Activated B cell treated with CpG ODN at 0.5 μM for 24 hours (primary cell): Measurements from ENCODE around the gene TMEM140. TPM values are rescaled to one million over a fixed set of nuclear protein-coding genes. Genes with fewer than 3 reads are reported as not detected.

Source experiments
- ATAC-seq: fragments of 200-7000 bp; cut with Tn5 transposase; one replicate; pipeline ENCODE4 v1.10.0; 2021; ENCODE audit warnings: low read depth, mild to moderate bottlenecking, moderate library complexity
- CTCF ChIA-PET: fragments of 350-600 bp; sonication (Branson Sonifier 250); formaldehyde crosslinking; loops from one replicate; lab custom pipeline; 2021; ENCODE audit warnings: antibody characterized with exemption; lab: Charles Lee
- POLR2A ChIA-PET: fragments of 350-600 bp; sonication (Branson Sonifier 250); formaldehyde crosslinking; loops from one replicate; lab custom pipeline; 2021; ENCODE audit warnings: antibody characterized with exemption; lab: Charles Lee
- DNase-seq: peaks from one replicate; pipeline ENCODE4 v3.0.0; 2022
- H3K27ac Mint-ChIP-seq: one replicate; pipeline ENCODE4 v1.8.0; 2020; ENCODE audit warnings: mixed read lengths
- H3K27me3 Mint-ChIP-seq: one replicate; pipeline ENCODE4 v1.8.0; 2021; ENCODE audit warnings: mixed read lengths
- H3K36me3 Mint-ChIP-seq: one replicate; pipeline ENCODE4 v1.8.0; 2021; ENCODE audit warnings: low read depth, mixed read lengths
- H3K4me1 Mint-ChIP-seq: one replicate; pipeline ENCODE4 v1.8.0; 2021; ENCODE audit warnings: mixed read lengths
- H3K4me3 Mint-ChIP-seq: one replicate; pipeline ENCODE4 v1.8.0; 2020; ENCODE audit warnings: mild to moderate bottlenecking, mixed read lengths
- H3K9me3 Mint-ChIP-seq: one replicate; pipeline ENCODE4 v1.8.0; 2020; ENCODE audit warnings: mixed read lengths
- CTCF ChIP-seq: fragments of 200-600 bp; IDR thresholded peaks from one replicate; pipeline ENCODE4 v1.8.0; 2022; ENCODE audit warnings: antibody characterized with exemption, mild to moderate bottlenecking
- intact Hi-C: fragments of 100-400 bp; cut with micrococcal nuclease; formaldehyde crosslinking; loops from one replicate; pipeline ENCODE4 v1.15.1; 2024
- total RNA-seq: library from RNA; stranded (reverse); gene quantifications from 2 replicates; pipeline ENCODE4 v1.2.3, GENCODE V29; 2022

Gene TMEM140
- total RNA-seq, 1 donor from 2014 or later: 20.9 TPM

GRCh38 chr7:135164357-135165061 lies 16.6 kb downstream of the TMEM140 start:
- ATAC-seq: no peak
- DNase-seq: no peak
- ChIA-PET CTCF (interaction anchor here (1.1 to 1.5 kb wide), 2 partner anchors 25 to 110 kb away, joined by 3 to 4 read pairs; no protein-coding TSS in a partner anchor), POLR2A (interaction anchor here (0.6 to 6.0 kb wide), 5 partner anchors 16 to 463 kb away, joined by 3 to 119 read pairs (median 5); partner anchors contain the start of genes AGBL3, TMEM140 and WDR91)
- Mint-ChIP-seq H3K27me3 (no peaks in the 10 kb centered on the region), H3K9me3 (peaks cover 5% of the 10 kb centered on the region), H3K4me1 (peaks cover 72% of the 10 kb centered on the region), H3K4me3 (no peak overlapping the region), H3K36me3 (peaks cover 81% of the 10 kb centered on the region), H3K27ac (peak overlapping the region; percentile 75)
- intact Hi-C loops: loop anchor here (5.0 kb wide), 1 partner anchor 707 kb away; the partner anchor contains the start of gene AKR1B1
- TF ChIP-seq CTCF: no peak

GRCh38 chr7:135165862-135166261 lies 18.0 kb downstream of the TMEM140 start:
- CTCF ChIA-PET: interaction anchor here (1.1 to 2.0 kb wide), 2 partner anchors 179 to 520 kb away, joined by 3 to 6 read pairs; partner anchors contain the start of gene AGBL3
- peaks cover 65% of the 10 kb centered on the region for H3K4me1 Mint-ChIP-seq
- no peak overlapping the region for H3K27ac Mint-ChIP-seq
- no peaks in the 10 kb centered on the region for H3K27me3 Mint-ChIP-seq
- intact Hi-C loops: no loop called here
- peaks cover 78% of the 10 kb centered on the region for H3K36me3 Mint-ChIP-seq
- no peak overlapping the region for H3K4me3 Mint-ChIP-seq
- no peak for ATAC-seq
- DNase-seq: no peak
- TF ChIP-seq CTCF: no peak
- POLR2A ChIA-PET: interaction anchor here (1.2 to 1.6 kb wide), 2 partner anchors 13 to 45 kb away, joined by 3 to 4 read pairs; partner anchors contain the start of gene WDR91
- peaks cover 5% of the 10 kb centered on the region for H3K9me3 Mint-ChIP-seq

GRCh38 chr7:135166338-135166990 lies 18.6 kb downstream of the TMEM140 start:
- Mint-ChIP-seq H3K36me3 (peaks cover 73% of the 10 kb centered on the region), H3K27me3 (no peaks in the 10 kb centered on the region)
- intact Hi-C loops: no loop called here

GRCh38 chr7:135167365-135167917 lies 19.6 kb downstream of the TMEM140 start:
- no peaks in the 10 kb centered on the region for H3K27me3 Mint-ChIP-seq
- intact Hi-C loops: no loop called here
- H3K4me3 Mint-ChIP-seq: peak overlapping the region; percentile 40
- ChIA-PET CTCF (no interaction called here), POLR2A (interaction anchor here (5.5 to 6.0 kb wide), 2 partner anchors 18 to 20 kb away, joined by 111 to 125 read pairs; partner anchors contain the start of gene TMEM140)
- no peak for TF ChIP-seq CTCF
- peaks cover 63% of the 10 kb centered on the region for H3K4me1 Mint-ChIP-seq
- H3K36me3 Mint-ChIP-seq: peaks cover 66% of the 10 kb centered on the region
- DNase-seq (no peak), ATAC-seq (no peak)
- peak overlapping the region; percentile 53 for H3K27ac Mint-ChIP-seq
- H3K9me3 Mint-ChIP-seq: peaks cover 3% of the 10 kb centered on the region

More at GRCh38 chr7:135166338-135166990, 18.6 kb downstream of the TMEM140 start:
- peaks cover 5% of the 10 kb centered on the region for H3K9me3 Mint-ChIP-seq
- POLR2A ChIA-PET: interaction anchor here (1.2 to 6.0 kb wide), 4 partner anchors 12 to 45 kb away, joined by 3 to 125 read pairs (median 58); partner anchors contain the start of genes TMEM140 and WDR91
- peak overlapping the region; percentile 50 for H3K27ac Mint-ChIP-seq
- CTCF ChIA-PET: interaction anchor here (1.1 to 2.0 kb wide), 2 partner anchors 180 to 521 kb away, joined by 3 to 6 read pairs; partner anchors contain the start of gene AGBL3
- DNase-seq (no peak), ATAC-seq (no peak)
- H3K4me3 Mint-ChIP-seq: no peak overlapping the region
- H3K4me1 Mint-ChIP-seq: peaks cover 62% of the 10 kb centered on the region
- TF ChIP-seq CTCF: no peak
